CD4-positive, alpha-beta T cell treated with Interleukin-6 at 100 ng/mL for 8 hours (primary cell): Measurements from ENCODE around the gene WFIKKN1.
A peak's percentile ranks its signal among the peaks of the same experiment; 100 is the strongest.

Source experiments
- DNase-seq: peaks from one replicate; pipeline ENCODE4 v3.0.0-alpha.2; 2020; ENCODE audit warnings: mixed read lengths, low spot score

The WFIKKN1 gene, protein sequence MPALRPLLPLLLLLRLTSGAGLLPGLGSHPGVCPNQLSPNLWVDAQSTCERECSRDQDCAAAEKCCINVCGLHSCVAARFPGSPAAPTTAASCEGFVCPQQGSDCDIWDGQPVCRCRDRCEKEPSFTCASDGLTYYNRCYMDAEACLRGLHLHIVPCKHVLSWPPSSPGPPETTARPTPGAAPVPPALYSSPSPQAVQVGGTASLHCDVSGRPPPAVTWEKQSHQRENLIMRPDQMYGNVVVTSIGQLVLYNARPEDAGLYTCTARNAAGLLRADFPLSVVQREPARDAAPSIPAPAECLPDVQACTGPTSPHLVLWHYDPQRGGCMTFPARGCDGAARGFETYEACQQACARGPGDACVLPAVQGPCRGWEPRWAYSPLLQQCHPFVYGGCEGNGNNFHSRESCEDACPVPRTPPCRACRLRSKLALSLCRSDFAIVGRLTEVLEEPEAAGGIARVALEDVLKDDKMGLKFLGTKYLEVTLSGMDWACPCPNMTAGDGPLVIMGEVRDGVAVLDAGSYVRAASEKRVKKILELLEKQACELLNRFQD

DNA sequence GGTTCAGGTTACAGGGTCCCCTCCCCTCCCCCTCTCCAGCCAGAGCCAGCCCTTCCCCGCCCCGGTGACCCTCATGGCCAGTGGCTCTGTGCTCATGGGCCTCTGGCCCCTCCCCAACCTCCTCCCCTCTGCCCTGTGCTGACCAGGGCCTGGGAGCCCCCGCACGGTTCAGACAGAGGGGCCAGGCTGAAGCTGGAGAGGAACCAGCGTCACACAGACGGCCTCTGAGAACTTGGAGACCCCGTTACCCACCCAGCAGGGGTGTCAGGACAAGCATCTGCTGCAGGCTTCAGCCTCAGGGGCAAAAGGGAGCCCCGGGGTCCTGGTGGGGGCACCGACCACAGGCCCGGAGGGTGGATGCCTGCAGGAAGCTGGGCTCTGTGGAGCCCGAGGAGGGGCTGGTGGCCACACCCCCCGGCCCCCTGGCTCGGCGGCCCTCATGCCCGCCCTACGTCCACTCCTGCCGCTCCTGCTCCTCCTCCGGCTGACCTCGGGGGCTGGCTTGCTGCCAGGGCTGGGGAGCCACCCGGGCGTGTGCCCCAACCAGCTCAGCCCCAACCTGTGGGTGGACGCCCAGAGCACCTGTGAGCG lies at the start of gene WFIKKN1:
TSS of gene WFIKKN1 (plus strand) at position 171 of the 591 bp plus-strand sequence. CDS start at position 440, 269 bp downstream.
- DNase-seq = no peak

DNA sequence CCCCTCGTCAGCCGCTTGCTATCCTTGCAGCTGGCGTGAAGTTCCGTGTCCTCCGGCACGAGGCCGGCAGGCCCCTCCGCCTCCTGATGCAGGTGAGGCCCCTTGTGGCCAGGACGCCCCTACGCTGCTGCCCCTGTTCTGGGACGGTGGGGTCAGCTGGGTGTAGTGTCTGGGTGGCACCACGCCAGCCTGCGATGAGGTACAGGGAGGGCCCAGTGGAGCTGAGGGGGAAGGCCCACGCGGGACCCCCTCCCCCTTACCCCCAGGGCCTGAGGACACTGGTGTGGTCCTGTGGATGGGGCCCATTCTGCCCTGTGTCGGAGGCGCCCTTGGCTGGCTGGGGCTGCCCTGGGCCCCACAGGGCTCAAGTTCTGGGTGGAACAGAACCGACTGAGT lies 48.6 kb upstream of the WFIKKN1 start:
- DNase-seq = no peak

DNA sequence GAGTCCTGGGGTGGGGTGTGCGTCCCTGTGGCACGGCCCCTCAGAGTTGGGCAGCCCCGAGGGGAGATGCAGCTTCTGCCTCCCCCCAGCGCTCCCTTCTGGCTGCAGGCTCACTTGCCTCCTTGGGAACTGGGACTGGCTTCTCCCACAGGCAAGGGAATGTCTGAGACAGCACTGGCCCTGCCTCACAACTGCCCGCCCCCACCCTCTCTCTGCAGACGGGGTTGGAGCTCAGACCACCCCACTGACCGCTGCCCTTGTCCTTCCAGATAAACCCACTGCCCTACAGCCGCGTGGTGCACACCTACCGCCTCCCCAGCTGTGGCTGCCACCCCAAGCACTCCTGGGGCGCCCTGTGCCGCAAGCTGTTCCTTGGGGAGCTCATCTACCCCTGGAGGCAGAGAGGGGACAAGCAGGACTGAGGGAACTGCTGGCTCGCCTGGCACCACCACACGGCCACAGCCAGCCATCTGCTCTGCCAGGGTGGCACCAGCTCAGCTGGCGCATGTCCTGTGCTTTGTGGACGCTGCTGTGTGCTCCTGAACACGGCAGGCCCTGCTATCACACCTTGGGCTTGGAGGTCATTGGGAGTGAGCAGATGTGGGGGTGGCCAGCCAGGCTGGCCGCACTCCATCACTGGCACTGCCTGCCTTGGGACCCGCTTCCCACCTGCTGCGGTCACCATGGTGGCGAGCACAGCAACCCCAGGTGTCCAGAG lies 48.0 kb upstream of the WFIKKN1 start:
- DNase-seq = no peak

DNA sequence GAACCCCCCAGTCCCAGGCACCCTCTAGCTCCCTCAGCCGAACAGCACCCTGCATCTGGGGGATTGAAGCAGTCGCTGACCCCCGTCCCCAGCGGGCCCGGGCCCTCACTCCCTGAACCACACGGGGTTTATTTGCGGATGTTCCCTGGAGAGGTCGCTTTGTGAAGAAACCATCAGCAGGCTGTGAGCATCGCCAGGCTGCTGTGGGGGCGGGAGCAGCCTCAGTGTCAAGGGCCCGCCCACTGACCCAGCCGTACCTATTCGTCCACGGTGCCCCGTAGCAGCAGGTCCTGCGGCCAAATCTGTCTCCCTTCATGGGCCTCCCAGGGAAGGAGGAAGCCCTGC lies 47.3 kb upstream of the WFIKKN1 start:
- DNase-seq = no peak

DNA sequence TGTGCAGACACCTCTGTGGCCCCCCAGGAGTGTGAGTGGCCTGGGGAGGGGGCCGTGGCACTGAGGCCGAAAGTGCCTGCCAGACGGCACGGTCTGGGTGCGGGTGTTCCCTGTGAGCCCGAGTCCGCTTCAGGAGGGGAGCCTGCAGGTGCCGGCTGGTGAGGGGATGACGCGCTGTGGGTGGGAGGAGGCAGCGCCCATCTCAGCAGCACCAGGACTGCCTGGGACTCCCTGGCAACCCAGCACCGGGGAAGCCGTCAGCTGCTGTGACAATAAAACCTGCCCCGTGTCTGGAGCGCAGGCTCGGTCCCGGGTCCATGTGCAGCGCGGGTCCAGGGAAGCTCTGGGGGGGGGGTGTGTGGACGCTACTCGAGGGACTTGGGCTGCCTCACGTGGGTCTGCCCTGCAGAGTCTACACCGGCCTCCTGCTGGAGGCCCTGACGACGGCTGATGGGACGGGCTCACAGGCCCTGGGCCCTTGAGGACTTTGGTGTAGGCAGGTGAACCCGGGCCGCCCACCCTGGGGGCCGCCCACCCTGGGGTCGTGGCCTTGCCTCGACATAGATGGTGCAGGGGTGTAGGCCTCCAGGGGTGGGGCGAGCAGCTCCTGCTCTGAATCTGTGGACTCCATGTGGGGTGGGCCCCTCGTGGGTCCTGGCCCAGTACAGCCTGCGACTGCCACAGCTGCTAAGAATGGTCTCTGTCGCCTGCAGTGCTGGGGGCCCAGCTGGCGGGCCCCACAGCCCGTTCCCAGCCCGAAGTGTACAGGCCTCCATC lies 46.8 kb upstream of the WFIKKN1 start:
- DNase-seq = no peak

DNA sequence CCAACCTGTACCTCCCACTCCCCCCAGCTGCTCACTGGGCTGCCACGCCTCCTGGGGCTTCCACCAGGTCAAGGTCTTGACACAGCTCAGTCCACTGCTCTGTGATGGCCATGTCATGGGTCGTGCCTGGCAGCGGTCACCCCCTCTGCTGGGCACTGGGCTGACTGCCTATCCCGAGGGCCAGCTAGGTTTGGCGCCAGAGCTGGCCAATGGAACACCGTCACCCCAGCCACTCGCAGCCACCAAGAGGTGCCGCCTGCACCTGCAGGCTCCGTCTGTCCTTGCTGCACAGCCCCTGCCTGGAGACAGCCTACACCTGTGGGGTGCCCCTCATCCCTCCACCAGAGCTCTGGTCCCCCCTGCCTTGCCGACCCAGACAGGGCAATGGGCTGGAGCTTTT lies 45.4 kb upstream of the WFIKKN1 start:
- DNase-seq = no peak

DNA sequence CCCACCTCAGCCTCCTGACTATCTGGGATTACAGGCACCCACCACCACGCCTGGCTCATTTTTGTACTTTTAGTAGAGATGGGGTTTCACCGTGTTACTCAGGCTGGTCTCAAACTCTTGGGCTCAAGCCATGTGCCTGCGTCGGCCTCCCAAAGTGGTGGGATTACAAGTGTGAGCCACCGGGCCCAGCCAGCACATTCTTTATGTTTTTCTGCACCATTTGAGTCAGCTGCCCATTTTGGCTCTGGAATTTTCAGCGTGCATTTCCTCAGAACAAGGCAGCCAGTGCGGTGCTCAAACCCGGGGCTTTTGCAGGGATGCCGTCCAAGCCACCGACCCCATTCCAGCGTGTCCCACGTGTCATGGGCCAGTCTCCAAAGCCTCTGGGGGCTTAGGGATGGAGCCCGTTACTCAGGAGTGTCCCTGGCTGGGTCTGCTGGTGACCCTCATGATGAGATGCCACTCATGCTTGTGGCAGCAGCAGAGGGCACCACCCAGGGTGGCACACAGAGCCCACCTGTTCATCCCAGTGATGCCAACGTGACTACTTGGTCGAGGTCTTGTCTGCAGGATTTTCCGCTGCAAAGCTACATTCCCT lies 44.6 kb upstream of the WFIKKN1 start:
- DNase-seq = no peak

DNA sequence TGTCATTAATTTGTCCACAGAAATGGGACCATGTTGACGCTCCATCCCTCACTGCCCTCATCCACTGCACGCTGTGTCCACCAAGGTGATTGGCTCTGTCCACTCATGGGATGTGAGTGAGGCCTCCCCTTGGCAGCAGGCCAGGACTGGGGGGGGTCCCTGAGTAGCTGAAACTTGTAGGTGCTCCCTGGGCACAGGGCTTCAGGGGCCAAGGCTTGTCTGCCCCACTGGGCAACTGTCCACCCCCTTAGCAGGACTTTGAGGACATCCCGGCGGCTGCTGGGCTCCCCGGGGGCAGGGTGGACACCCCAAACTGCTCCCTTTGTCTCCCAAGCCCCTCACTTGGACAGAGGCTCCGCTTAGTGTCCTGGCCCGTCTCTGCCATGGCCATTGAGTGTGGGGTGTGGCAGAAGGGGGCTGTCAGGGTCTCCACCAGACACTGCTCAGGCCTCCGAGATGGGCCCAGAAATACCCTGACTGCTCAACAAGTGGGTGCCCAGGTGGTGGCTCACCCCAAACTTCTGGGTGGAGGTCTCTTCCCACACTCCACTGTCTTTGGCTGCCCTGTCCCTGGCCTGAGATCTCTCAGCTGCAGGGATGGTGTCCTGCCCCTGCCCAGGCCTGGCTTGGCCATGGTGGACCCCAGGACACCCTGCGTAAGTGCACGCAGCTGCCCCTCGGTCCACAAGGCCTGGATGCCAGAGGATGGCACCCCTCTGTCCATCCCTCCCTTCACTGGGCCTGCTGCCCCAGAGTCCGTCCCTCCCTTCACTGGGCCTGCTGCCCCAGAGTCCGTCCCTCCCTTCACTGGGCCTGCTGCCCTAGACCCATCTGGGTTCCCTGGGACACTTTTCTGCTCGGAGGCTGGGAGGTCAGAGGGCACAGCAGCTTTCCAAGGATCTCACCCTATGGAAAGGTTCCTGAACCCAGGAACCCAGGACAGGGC lies 43.9 kb upstream of the WFIKKN1 start:
- no peak for DNase-seq

DNA sequence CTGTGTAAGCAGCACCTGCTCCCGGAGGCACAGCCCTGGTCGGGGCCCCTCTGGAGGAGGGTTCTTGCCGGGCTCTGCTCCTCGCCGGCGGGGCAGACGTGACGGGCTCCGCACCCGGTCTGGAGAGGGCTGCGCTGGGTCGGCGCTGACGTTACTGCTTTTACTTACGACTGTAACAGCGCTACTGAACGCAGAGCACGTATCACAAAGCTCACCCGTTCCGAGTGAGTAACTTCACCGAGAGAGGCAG lies 42.2 kb upstream of the WFIKKN1 start:
- peak; percentile 37 for DNase-seq

DNA sequence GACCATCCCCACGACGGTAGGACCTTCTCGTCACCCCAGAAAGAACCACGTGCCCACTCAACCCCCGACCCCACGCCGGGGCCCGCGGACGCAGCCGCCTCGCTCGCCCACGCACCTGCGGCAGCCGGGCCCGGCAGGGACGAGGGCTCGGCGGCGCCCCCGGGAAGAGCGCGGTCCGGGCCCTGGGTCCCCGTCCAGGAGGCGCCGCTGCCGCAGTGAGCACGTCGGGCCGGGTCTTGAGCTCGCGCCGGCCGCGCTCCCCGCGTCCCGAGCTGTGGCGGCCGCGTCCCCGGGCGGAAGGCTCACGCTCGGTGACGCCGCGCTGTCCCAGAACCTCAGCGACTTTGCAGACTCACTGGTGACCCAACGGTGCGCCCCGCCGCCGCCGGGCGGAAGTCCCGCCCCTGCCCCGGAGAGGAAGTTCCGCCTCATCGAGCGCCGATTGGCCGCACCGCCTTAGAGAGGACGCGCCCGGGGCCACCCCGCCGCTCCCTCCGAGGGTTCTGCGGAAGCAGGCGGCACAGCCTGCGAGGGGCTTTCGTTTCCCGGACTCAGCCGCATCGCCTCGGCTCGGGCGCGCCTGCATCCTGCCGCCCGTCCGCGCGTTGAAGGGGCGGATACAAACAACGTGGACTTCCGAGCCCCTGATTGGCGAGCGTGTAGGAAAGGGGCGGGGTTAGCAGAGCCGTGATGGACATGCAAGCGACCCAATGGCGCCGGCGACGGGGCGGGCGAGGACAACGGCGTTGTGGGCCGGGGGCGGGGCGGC lies 41.7 kb upstream of the WFIKKN1 start:
- peak; percentile 96 for DNase-seq

DNA sequence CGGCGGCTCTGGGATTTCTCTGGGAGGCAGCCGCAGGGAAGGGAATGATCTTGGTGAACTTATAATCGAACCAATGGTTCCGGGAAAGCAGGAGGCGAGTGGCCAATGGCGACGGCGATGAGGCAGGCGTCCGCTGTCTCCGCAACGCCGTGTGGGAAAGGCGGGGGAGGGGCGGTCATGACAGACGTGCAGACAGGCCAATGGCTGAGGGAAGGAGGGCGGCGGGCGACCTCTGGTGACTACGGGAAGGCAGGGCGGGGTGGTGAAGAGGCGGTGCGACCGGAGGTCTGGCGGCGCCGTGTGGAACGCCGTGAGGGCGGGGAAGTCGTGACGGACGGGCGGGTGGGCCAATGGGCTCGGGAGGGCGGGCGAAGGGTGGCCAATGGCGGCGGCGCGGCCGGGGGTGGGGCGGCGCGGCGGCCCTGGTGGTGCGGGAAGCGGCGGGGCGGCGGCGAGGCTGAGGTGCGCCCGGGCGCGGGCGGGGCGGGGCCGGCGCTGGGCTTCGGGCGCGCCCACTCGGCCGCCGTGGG lies 41.1 kb upstream of the WFIKKN1 start, which contains the start of gene RAB40C:
TSS of gene RAB40C (plus strand) at position 409 of the 530 bp plus-strand sequence. CDS start 226 bp downstream, outside the sequence.
- DNase-seq = peak; percentile 99

DNA sequence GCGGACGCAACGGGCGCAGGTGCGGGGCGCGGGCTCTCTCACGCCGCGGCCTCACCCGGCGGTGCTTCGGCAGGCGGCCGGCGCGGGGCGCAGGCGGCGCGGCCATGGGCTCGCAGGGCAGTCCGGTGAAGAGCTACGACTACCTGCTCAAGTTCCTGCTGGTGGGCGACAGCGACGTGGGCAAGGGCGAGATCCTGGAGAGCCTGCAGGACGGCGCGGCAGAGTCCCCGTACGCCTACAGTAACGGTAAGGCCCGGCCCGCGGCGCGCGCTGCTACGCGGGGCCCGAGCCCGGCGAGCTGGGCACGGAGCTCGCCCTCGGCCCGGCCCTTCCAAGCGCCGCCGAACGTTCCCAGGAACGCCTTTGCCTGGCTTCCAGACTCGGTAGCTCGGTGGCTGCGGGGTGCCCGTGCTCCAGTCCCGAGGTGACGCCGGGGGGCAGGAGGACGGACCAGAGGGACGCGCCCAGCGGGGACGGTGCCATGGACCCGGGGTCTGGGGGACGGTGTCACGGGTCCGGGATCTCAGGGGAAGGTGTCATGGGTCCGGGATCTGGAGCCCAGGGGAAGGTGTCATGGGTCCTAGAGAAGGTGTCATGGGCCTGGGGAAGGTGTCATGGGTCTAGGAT lies 40.5 kb upstream of the WFIKKN1 start:
- DNase-seq = no peak

DNA sequence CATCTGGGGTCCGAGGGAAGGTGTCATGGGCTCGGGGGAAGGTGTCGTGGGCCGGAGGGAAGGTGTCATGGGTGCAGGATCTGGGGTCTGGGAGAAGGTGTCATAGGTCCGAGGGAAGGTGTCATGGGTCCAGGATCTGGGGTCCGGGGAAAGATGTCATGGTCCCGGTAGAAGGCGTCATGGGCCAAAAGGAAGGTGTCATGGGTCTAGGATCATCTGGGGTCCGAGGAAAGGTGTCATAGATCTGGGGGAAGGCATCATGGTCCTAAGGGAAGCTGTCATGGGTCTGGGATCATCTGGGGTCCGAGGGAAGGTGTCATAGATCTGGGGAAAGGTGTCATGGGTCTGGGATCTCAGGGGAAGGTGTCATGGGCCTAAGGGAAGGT lies 40.0 kb upstream of the WFIKKN1 start:
- DNase-seq = no peak

DNA sequence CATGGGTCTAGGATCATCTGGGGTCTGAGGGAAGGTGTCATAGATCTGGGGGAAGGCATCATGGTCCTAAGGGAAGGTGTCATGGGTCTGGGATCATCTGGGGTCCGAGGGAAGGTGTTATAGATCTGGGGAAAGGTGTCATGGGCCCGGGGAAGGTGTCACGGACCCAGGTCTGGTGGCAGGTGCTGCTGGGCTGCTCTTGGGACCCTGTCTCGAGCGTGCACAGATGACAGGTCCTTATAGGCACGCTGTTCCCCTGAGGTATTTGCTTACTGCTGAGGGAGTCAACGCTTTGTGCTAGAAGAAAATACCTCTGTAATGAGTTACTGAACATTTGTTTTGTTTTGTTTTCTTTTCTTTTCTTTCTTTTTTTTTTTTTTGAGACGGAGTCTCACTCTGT lies 39.6 kb upstream of the WFIKKN1 start:
- no peak for DNase-seq

DNA sequence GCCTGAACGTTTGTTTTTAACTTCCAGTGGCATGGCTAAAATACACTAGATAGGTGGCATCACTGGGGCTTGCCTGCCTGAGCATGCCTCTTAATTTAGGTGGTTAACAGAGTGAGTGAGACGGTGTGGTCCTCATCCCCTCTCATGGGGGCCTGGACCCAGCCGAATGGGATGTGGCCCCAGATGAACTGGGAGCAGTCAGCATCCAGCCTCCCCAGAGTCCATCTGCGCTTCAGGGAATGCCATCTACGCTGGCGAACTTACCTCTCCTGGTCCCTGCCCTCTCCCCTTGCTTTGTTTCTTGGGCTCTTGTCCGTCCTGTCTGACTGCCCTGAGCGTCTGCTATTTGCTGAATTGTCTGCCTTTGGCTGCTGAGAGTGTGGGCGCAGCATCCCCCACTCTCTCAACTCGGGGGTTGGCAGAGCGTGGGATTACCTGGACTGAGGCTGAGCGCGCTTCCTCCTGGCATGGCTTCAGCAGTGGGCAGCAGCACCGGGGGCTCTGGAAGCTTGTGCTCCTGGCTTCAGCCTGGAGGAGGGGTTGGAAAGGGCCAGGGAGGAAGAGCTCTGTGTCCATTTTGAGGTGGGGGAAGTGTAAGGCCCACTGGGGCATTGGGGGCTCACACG lies 38.8 kb upstream of the WFIKKN1 start:
- DNase-seq = no peak

DNA sequence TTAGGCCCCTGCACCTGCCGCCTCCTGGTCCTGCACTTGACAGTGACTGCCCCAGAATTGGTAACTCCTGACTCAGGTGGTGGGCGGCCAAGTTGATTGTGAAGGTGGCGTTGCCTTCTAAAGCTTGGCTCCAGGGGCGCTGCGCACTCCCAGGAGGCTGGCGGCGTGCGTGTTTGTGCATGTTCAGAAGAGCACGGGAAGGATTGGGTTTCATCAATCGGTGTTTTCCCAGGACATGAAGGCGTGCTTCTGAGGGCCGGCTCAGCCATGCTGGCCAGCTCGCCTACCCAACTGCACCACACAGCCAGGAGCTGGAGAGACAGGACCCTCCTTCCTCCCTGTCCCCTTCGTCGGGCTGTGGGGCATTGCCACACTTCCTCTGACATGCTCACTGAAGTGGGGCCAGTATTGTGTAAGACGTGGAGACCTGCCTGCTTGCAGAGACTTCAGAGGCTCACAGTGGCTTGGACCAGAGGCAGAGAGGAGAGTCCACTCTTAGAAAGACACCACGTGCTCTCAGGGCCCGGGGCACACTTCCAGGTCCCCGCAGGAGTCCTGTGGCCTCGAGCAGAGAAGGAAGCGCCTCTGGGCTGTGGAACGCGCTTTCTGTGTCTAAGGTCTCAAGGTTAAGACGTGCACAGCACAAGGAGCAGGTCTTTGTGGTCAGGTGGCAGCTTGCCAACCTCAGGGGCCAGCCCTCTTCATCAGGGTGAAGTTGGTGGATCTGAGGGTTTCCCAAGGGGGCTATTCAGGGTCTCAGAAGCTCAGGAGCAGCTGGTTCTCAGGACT lies 38.1 kb upstream of the WFIKKN1 start:
- DNase-seq = no peak

DNA sequence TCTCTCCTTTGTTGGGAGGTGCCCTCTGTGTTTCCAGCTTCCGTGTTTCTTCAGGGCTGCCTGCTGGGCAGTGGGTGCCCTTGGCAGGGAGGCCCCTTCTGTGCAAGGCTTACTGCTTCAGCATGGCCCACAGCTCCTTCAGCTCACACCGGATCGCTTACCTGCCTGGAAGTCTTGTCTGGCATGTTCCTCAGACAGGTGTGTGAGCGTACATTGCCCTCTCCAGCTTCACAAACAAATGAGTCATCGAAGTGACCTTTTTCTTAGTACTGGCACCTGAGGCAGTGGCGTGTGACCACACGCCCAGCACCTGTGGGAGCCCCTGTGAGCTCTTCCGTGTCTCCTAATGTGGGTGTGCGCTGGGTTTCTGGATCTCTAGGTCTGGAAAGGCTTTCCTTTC lies 37.4 kb upstream of the WFIKKN1 start:
- DNase-seq = no peak

DNA sequence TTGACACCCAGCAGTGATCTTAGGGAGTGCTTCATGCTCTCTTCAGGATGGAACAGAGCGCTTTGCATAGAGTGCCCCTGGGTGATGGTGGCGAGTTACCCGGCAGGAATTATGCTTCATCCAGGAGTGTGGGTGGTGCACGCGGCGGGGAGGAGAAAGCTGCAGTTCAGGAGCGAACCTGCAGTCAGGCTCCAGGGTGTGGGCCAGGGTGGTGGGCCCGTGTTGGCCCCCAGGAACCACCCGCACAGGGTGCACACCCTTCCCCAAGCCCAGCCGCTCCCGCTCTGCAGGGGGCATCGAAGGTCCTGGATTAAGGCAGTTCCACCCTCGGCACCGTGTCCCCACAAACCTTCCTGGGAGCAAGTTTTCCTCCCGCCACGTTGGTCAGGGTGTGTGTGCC lies 37.0 kb upstream of the WFIKKN1 start:
- DNase-seq = no peak
